ENCODE data around the gene GATAD2A.

The GATAD2A gene

DNA sequence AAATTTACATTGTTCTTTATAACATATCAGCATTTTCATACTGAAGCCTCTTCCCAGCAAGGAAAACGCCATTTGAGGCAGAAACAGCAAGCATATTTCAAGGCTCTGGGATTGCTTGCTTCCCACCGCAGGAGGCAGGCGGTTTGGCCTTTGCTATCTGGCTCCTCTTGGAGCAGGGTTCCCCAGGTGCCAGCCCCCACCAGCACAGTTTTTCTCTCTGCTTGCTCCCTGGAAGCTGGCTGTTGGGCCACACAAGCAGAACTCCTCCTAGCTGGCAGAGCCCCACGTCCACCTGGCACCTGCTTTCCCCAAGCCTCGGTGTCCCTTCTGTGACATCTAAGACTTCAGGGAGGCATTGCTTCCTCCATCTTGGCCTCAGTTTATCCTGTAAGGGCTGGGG, 16.7 kb downstream of the GATAD2A start:
- no peak for DNase-seq

DNA sequence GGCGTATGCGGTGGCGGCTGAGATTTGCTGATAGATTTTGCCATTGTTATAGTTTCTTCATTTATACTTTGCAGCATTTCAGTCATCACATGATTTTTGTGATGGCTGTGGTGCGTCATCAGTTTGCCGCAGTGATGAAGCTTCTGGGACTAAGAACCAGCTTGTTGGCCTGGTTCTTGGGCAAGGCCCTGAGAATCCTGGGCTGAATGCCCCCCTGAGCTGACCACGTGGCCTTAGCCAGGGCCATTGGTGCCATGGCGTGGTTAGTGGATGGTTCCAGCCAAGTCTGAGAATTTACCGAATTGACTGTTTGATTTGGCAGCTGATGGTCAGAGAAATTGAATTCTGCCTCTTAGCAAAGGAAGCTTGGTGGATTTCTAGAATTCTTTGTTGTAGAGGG, 17.8 kb downstream of the GATAD2A start:
- no peak for DNase-seq

DNA sequence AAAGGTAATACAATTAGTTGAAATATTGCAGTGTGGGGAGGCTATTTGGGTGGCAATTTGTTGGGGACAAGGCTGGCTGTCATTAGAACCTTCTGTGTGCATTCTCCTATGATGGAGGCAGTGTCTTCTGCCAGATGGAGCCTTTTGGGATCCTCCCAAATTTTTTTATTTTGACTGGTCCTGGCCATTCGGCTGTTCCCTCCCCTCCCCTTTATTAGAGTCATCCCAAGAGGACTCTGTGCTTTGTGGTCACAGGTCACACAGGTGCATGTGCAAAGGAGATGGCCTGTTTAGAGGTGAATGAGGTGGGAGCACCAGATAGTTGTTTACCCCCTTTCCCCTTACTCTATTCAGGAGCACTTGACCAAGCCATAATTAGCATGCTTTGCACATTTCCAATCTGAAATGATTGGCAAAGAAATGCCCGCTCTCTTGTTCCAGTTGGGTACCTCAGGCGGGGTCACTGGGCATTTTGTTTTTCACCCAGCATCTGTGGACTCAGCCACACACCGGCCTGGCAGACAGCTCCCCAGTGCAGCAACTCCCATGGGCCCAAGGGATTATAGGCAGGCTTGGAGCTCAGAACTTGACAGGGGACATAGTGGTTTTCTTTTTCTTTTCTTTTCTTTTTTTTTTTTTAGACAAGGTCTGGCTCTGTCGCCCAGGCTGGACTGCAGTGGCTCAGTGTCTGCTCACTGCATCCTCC, 19.8 kb downstream of the GATAD2A start:
- DNase-seq, result no peak

DNA sequence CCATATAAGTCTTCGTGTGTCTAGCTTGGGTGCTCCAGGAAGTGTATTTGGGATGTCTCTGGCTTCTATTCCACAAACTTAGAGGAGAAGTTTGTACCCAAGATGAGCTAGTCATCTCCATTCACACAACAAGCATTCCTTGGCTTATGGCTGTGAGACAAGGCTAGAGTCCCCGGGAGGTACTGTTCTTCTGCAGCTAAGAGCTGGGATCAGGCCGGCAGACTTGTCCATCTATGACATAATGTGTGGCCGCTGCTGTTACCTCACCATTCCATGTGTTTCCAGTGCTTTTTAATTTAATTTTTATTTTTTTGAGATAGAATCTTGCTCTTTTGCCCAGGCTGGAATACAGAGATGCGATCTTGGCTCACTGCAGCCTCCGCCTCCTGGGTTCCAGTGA, 20.7 kb downstream of the GATAD2A start:
- no peak for DNase-seq

DNA sequence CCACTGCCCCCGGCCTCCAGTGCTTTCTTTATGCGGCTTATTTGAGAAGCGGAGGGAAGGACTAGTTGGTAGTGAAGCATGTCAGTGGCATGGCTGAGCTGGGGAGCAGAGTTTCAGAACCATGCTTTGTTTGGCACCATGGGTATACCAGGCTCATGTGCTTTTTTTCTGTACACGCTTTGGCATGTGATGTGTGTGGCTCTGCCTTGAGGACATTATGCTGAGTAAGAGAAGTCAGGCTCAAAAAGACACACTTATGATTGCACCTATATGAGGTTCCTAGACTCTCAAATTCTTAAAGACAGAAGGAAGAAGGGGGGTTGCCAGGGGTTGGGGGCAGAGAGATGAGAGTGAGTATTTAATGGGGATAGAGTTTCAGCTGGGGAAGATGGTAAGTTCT, 21.3 kb downstream of the GATAD2A start:
- no peak for DNase-seq

DNA sequence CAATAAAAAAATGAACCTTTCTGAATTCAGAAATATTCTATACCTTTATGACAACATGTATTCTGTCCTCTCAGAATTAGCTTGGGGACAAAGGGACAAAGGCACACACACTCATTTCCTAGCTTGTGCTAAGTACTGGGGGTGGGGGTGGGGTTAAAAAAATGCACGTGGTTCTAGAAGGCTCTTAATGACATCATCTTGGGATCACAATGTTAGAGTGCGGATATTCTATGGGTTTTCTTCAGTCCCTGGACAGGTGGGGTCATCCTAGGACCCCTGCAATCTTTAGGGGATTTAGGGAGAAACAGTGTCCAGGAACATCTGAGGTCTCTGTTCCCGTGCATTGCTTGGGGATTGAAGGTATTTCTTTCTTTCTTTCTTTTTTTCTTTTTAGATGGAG, 21.8 kb downstream of the GATAD2A start:
- no peak for DNase-seq

DNA sequence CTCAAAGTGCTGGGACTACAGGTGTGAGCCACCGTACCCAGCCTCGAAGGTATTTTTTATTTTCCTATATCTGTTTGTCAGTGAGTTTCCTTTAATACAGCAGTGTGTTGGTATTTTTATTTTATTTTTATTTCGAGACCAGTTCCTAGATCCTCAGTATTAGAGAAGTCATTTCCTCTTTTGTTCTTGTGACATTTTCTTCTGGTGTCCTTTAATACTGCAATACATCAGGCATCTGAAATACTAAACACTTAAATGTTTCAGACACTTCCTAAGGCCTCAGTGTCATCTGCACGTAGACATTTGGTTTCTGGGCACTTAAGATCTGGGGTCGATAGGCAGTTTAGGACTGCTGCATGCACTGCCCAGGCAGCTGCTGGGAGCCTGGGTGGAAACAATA, 22.5 kb downstream of the GATAD2A start:
- DNase-seq, result no peak

DNA sequence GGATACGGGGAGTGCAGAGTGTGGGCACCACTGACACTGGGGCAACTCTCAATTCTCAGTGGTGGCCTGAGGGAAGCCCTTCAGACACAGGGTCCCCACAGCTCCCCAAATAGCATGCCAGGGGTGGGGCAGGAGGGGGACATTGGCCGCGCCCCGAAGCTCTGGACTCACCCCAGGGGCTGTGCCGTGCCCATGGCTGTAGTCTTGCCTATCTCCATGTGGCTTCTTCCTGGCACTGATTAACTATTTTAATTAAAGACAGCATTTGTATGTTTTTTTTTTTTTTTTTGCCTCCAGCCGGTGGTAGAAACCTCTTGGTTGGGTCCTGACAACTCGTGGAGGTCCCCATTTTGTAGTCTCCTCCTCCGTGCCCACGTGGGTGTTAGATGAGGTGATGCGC, 23.3 kb downstream of the GATAD2A start:
- DNase-seq, result no peak

DNA sequence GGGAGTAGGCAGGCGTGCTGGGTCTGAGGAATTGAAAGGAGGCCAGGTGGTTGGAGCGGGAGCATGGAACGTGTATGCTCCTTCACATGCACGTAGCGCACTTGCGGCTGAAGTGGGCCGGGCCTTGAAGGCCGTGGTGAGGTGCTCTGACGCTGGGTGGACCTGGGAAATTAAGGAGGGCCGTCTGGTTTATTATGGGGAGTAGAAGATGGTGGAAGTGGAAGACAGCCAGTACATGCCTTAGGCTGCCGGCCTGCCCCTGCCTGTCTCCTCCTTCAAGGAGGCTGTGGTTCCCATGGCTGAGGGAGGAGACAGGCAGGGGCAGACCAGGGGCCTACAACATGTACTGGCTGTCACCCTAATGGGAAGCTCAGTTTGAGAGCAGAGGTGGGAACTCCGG, 23.9 kb downstream of the GATAD2A start:
- DNase-seq, result no peak

DNA sequence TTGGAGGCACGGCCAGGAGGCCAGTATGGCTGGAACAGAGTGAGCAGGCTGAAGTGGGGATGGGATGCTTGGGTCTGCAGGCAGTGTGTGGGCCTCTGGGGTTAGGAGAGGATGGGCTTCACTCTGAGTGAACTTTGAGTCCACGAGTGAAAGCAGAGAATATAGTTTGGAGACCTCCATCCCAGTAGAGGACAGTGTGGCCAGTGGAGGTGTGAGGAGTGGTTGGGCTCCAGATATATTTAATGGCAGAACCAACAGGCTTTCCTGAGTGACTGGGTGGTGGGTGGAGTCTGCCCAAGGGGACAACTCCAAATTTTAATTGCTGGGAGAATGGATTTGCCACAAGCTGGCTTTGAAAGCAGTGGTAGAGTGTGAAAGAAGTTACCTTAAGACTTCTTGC, 27.3 kb downstream of the GATAD2A start:
- DNase-seq, result no peak

DNA sequence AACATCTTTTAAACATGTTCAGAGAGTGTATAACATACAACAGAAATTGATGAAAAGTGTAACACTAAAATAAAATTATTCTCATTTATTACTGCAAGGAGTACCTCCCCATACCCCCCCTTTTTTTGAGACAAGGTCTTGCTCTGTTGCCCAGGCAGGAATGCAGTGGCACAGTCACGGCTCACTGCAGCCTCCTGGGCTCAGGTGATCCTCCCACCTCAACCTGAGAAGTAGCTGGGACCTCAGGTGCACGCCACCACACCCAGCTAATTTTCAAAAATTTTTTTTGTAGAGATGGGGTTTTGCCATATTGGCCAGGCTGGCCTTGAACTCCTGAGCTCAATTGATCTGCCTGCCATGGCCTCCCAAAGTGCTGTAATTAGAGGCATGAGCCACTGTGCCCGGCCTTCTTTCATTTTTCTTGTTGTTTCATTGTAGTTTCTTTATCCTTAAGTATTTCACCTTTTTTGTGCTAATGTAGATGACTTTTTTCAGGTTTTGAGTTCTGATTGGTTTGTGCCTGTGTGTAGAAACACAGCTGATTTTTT, 28.3 kb downstream of the GATAD2A start:
- no peak for DNase-seq

DNA sequence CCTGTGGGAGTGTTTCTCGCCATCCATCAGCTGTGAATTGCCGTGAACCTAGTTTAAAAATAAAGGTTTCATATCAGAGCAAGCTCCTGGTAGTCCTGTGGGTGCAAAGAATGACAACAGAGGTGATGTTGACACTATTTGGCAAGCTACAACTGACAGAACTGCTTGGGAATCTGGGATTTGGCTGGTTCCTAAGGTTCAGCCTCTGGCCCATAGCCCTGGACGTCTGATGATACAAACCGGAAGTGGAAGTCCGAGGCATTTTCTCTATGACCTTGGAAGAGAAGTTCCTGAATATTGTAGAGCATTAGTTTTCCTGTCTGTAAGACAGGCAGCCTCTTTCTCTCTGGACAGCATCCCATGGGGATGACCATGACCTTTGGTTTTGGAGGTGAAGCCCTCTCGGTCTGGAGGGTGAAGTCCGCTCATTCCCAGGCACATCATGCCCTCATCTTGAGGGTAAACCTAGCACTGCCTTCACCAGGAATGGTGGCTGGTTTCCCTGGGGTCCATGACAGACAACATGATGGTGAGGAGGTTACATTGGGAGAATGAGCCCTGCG, 29.1 kb downstream of the GATAD2A start:
- no peak for DNase-seq

DNA sequence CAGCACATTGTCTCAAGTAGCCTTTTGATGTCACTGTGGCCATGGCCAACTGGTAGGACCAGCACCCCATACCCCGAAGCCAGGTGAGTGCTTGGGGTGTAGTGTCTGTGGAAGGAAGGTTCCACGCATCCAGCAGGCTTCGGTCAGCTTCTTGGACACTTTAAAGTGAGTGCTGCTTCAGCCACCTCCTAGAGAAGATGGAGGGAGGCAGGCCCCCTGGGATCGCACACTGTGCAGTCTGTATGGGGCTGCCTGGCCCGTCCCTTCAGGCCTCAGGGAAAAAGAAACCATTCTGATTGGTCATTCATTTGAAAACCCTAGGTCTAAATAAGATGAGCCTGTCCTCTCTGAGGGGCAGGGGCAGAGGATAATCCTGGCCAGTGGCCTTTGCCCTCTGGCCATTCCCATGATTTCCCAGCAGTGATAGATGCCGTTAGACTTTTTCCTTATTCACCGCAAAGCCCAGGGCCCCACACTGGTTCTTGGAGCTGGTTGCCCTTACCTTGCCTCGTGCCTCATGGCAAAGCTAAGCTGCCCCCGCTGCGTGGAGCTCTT, 30.7 kb downstream of the GATAD2A start:
- no peak for DNase-seq

DNA sequence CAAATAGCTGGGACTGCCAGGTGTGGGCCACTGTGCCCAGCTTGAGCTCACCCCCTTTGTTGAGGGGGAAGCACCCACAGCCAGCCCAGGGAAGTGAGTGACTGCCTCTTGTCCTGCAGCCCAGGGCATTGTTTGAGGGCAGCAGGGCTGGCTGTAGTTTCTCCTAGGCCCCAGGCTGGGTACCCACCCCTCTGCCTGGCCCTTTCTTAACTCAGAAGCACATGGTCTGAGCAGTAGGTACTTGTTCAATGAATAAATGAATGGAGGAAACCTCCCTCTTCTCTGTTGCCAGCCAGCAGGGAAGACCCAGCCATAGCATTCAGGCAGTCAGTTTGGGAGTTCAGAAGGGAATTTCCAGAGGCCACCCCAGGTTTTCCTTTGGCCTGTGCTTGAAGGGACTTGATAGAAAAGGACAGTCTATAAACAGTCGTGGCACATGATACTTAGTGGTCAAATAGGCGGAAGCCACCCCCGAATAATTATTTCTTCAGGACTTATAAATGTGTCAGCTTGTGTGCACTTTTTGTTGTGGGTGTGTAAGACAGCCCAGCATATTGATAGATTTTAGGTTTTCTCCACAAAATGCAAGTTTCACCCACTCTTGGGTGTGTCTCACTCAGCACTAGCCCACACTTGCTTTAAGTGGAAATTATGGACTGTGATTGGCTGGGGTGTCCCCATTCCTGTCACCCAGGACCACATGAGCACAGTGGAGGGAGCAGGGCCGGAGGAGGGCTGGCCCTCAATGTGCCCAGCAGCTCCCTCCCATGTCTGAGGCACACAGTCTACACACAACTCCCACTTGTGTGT, 33.1 kb downstream of the GATAD2A start:
- no peak for DNase-seq

DNA sequence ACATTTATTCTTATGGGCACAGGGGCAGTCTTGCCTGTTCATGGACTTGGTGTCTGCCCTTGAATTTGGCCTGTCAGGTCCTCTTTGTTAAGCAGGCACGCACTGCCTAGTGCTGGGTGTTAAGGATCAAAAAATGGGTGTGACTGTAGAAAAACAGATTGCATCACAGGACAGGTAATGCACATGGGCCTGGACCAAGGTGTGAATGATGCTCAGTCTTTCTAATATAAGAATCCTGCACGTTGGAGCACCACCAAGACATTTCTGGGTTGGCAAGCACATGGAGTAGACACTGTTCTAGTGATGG, 33.7 kb downstream of the GATAD2A start:
- no peak for DNase-seq

DNA sequence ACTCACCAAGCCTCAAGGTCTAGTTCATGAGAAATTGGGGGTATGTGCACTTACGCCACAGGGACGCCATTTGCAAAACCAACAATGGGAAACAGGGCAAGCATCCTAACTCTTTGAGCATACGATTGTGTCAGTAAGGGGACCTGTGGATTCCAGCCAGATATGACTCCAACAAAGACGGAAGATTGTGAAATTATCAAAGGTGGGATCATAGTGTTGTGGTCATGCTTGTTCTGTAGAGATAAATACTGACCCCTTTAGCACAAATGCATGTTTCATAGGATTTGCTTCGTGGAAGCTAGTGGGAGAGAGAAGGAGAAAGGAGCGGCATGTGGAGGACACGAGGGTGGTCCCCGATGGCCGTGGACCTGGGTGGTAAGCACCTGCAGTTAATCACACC, 37.8 kb downstream of the GATAD2A start:
- DNase-seq, result no peak

DNA sequence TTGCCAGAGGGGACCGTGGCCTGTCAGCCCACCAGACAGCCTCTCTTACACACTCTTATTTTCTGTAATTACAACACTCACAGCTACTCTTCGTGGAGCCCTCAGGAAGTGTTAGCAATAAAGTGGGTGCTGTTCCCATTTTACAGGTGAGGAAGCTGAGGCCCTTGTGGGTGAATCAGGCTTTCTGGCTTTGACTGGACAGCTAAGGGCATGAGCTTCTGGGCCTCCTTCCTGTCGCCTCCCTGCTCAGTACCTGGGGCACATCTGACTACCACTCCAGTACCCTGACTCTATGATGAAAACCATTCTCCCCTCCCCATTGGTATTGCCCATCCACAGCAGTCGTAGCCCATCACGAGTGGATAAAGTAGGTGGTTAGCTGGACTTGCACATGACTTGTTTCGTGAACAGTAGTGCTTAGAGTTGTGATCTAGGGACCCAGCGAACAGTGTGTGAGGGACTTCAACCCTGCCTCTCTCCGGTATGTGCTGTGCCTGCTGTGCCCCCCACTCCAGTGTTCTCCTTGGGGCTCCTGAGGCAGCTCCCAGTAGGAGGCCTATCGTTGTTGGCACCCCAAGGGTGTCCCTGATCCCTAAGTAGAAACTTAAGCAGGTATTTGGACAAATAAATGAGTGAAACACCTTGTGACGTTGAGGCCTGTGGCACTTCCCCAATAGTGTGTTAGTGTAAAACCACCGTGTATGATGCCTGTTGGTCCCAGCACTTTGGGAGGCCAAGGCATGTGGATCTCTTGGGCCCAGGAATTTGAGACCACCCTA, 38.6 kb downstream of the GATAD2A start:
- DNase-seq, result no peak

DNA sequence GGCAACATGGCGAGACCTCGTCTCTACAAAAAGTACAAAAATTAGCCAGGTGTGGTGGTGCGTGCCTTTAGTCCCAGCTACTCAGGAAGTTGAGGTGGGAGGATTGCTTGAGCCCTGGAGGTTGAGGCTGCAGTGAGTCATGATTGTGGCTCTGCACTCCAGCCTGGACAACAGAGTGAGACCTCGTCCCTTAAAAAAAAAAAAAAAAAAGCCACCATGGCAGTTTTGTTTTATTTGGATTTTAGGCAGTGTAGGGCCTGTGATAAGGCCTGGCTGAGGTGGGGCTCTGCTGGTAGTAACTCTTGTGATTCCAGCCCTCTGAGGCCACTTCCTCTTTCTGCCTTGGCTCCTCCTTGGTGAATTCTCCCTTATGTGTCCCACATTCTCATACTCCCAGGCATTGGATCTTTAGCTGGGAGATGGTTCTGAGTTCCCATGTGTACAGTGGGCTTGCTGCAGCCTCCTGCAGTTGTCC, 39.2 kb downstream of the GATAD2A start:
- peak; percentile 70 for DNase-seq

DNA sequence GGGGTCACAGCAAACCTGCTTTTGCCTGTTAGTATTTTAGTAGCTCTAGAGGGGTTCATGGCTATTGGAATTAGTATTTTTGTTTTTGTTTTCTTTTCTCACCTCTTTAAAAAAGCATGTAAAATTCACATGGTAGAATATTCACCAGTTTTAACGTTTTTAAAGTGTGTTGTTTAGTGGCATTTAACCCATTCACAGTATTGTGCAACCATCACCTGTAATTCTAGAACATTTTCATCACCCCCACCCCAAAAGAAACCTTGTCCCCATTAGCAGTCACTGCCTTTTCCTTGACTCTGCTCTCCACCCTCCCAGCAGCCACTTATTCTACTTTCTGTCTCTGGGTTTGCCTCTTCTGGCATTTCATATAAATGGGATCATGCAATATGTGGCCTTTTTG, 39.8 kb downstream of the GATAD2A start:
- no peak for DNase-seq

DNA sequence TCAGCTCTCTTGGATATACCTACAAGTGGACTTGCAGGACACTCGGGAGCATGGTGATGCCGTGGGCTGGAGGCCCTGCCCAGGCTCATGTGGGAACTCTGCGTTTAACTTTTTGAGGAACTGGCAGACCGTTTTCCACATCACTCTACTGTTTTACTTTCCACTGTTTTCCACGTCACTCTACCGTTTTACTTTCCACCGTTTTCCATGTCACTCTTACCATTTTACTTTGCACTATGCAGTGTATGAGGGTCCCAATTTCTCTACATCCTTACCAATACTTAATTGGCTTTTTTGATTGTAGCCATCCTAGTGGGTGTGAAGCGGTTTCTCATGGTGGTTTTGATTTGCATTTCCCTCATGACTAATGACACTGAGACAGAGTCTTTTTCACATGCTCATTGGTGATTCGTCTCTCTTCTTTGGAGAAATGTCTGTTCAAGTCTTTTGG, 40.5 kb downstream of the GATAD2A start:
- no peak for DNase-seq

DNA sequence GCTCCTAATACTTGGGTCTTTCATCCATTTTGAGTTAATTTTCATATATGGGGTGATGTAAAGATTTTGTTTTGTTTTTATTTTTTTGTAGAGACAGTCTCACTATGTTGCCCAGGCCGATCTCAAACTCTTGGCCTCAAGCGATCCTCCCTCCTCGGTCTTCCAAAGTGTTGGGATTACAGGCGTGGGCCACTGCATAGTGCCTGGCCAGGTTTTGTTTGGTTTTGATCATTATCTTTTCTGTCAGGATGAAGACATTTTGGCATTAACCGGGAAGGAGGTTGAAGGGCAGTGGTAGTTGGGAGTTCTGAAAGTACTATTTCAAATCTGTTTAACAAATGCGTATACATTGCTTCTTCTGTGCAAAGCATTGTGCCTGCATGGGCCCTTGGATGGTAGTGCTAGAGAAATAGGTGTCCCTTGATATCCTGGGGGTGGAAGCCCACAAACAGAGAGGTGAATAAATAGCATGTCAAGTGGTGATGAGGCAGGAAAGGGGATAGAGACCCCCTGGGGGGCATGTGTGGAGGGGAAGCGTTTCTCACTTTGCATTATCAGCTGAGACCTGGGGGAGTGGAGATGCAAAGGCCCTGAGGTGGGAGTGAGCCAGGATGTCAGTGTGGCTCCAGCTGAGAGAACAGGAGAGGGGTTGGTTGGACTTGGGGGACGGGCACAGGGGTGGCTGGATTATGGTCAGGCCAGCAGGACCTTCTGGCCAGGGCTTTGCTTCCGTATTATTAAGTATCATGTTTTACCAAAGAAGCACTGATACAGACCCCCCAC, 41.4 kb downstream of the GATAD2A start:
- DNase-seq, result no peak
